Stimulated activated CD8-positive, alpha-beta memory T cell treated with anti-CD3 and anti-CD28 coated beads, Interleukin-4, amount 100 ng/mL, for 1 hour (primary cell): ENCODE data around the gene MBD1.
"Not testable (repeated sequence)": the region's sequence is repeated elsewhere in the genome, so short reads cannot be mapped to it uniquely, and the experiment has no call there.

ENCODE experiments used
- DNase-seq, 2 donors: peaks; one replicate each; pipeline ENCODE4 v3.0.0-alpha.2; 2020; ENCODE audit warnings: low read depth in 2 of 2, low spot score in 1 of 2

MBD1 gene

GRCh38 chr18:50293039-50293438, 11.7 kb upstream of the MBD1 start:
- DNase-seq = no peak

- no peak for DNase-seq
These were observed 7.8 kb upstream of the MBD1 start for GRCh38 chr18:50289108-50289443.

- not testable (repeated sequence) for DNase-seq
These were observed 7.2 kb upstream of the MBD1 start for GRCh38 chr18:50288348-50289107.

GRCh38 chr18:50287441-50288347, 6.4 kb upstream of the MBD1 start, which contains the start of gene CXXC1:
CXXC1 (minus strand) TSS chr18:50287692; CDS start chr18:50287589, 103 bp downstream.
- DNase-seq = peak; percentile 91 to 96

GRCh38 chr18:50287028-50287440, 5.7 kb upstream of the MBD1 start:
- no peak for DNase-seq

- no peak for DNase-seq
These were observed 5.2 kb upstream of the MBD1 start for GRCh38 chr18:50286391-50287027.

- DNase-seq = no peak
These were observed 4.5 kb upstream of the MBD1 start for GRCh38 chr18:50285631-50286321.

GRCh38 chr18:50285071-50285470, 3.7 kb upstream of the MBD1 start:
- DNase-seq = no peak

- DNase-seq = no peak
These were observed 3.0 kb upstream of the MBD1 start for GRCh38 chr18:50284255-50284885.

- DNase-seq = no peak
These were observed 2.3 kb upstream of the MBD1 start for GRCh38 chr18:50283469-50284209.

GRCh38 chr18:50282521-50283335, 1.4 kb upstream of the MBD1 start:
- DNase-seq = no peak

GRCh38 chr18:50281972-50282520, 723 bp upstream of the MBD1 start:
- no peak for DNase-seq

GRCh38 chr18:50280707-50281294, 522 bp downstream of the MBD1 start:
- DNase-seq = no peak

GRCh38 chr18:50279752-50280151, 1.6 kb downstream of the MBD1 start:
- no peak for DNase-seq

- no peak for DNase-seq
These were observed 3.4 kb downstream of the MBD1 start for GRCh38 chr18:50277942-50278341.

- DNase-seq = no peak
These were observed 4.9 kb downstream of the MBD1 start for GRCh38 chr18:50276452-50276851.

- DNase-seq = no peak
These were observed 5.8 kb downstream of the MBD1 start for GRCh38 chr18:50275503-50276036.

GRCh38 chr18:50274941-50275340, 6.4 kb downstream of the MBD1 start:
- no peak for DNase-seq
